ENCODE measurements around the gene PLBD1.

DNA sequence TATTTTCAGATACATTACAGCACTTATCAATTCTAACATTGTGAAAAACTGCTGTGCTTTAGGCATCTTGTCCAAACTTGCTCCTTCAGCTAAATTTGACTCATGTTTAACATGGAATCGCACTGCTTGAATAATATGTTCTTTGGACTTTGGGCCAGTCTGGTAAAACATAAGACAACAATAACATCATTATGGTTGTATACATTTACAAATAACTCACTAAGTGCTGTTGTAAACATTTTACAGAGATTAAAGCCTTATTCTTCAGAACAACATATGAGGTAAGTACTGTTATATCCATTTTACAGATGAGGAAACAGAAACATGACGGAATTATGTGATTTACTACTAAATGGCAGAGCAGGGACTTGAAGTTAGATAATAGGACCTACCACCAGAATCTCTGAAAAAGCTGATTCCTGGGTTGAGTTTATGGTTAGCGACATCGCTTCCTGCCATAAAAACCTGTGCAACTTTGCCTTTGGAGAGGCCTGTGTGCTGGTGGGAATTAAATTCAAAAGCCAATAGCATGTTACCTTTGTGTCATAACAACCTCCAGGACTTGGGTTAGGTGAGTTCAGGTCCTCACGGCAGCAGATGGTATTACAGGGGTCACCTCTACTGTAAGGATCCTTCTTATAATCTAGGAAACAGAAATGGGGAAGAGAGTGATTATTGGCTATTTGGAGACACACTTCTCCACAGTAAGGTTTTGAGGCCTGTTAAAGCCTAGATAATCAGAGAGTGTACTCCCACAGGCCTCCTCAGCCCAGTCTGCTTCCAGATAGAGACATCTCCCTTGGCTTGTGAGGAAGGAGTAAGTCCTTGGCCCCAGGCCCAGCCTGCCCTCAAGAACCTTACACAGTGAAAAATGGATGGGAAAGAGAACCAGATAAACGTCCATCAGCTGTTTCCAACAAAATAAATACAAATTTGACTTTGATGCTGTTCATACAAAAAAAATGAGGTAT, 61.8 kb downstream of the PLBD1 start:
- TF ChIP-seq CTCF (IDR thresholded peaks at IDR 0.05) (no peak), RNF2 (IDR thresholded peaks at IDR 0.05; ENCODE audit: borderline replicate concordance, low read depth) (no peak), CEBPB (IDR thresholded peaks at IDR 0.05) (no peak), MAFK (IDR thresholded peaks at IDR 0.05; ENCODE audit: partially characterized antibody) (no peak), POLR2A (IDR thresholded peaks at IDR 0.05; ENCODE audit: low read length) (no peak), RAD21 (conservative IDR thresholded peaks at IDR 0.05 in 1 of 2, IDR thresholded peaks at IDR 0.05 in 1 of 2) (no peak)

All from A549 (cell line).